Measurements from ENCODE around the gene SLC6A11. TPM values are rescaled to one million over a fixed set of nuclear protein-coding genes. Genes with fewer than 3 reads are reported as not detected.

The SLC6A11 gene
- total RNA-seq, 3 donors from 2014 or later = 0.13 TPM; not detected in 2

DNA sequence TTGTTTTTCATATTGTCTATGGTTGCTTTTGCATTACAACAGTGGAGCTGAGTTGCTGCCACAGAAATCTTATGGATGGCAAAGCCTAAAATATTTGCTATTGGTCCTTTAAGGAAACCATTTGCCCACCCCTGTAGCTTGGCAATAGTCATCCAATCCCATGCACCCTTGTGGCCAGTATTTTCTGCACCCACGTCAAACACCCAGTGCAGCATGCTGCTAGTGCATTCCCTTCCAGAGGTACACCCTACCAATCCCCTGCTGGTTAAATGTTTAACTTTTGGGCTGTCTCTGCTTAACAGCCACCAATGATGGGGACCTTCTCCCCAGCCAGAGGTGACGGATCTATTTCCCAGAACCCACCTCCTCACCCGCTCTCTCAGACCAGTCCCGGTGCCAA is 23.8 kb upstream of the SLC6A11 start:
- intact Hi-C loops (cut with DNase I, micrococcal nuclease) = no loop called here
- ATAC-seq (no peak), DNase-seq (no peak)
- H3K4me1 ChIP-seq (ENCODE audit: low read depth) = no peaks in the 10 kb centered on the region
- no peaks in the 10 kb centered on the region for H3K36me3 ChIP-seq (ENCODE audit: low read depth)
- H3K9me3 ChIP-seq = no peaks in the 10 kb centered on the region
- H3K4me3 ChIP-seq = no peak overlapping the region
- TF ChIP-seq, protein P1, sequence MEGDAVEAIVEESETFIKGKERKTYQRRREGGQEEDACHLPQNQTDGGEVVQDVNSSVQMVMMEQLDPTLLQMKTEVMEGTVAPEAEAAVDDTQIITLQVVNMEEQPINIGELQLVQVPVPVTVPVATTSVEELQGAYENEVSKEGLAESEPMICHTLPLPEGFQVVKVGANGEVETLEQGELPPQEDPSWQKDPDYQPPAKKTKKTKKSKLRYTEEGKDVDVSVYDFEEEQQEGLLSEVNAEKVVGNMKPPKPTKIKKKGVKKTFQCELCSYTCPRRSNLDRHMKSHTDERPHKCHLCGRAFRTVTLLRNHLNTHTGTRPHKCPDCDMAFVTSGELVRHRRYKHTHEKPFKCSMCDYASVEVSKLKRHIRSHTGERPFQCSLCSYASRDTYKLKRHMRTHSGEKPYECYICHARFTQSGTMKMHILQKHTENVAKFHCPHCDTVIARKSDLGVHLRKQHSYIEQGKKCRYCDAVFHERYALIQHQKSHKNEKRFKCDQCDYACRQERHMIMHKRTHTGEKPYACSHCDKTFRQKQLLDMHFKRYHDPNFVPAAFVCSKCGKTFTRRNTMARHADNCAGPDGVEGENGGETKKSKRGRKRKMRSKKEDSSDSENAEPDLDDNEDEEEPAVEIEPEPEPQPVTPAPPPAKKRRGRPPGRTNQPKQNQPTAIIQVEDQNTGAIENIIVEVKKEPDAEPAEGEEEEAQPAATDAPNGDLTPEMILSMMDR (IDR thresholded peaks at IDR 0.05) = no peak

DNA sequence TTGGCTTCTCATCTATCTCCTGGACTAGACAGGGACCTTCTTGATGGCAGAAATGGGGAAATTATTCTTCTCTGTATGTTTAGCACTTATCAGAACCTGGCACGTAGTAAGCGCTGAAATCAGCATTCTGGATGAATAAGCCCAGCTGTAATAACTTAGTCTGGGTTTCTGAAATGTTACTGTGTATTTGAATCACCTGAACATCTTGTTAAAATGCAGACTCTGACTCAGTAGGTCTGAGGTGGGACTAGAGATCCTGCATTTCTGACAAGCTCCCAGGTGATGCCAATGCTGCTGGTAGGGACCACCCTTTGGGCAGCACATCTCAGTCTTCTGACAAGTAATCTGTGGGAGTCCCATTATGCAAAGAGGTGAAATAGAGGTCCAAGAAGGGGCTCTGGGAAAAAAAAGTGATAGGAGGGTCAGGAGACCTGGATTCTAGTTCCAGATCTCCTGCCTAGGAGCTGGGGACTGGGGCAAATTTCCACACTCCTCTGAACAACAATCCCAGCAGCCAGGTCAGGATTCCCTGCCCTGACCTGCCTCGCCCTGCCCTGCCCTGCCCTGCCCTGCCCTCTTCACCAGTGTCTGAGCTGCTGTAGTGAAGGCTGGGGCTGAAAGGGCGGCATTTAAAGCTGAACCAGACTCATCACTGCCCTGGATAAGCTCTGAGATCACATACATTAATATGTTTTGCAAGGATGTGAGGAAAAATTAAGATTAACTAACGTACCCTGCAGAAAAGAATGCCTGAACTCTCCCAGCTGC is 17.2 kb upstream of the SLC6A11 start:
- H3K4me3 ChIP-seq = no peak overlapping the region
- H3K4me1 ChIP-seq (ENCODE audit: low read depth) = no peaks in the 10 kb centered on the region
- ATAC-seq (no peak), DNase-seq (no peak)
- TF ChIP-seq, protein P1 (IDR thresholded peaks at IDR 0.05) = no peak
- H3K9me3 ChIP-seq = no peaks in the 10 kb centered on the region
- intact Hi-C loops (cut with DNase I, micrococcal nuclease) = no loop called here
- H3K36me3 ChIP-seq (ENCODE audit: low read depth) = no peaks in the 10 kb centered on the region

DNA sequence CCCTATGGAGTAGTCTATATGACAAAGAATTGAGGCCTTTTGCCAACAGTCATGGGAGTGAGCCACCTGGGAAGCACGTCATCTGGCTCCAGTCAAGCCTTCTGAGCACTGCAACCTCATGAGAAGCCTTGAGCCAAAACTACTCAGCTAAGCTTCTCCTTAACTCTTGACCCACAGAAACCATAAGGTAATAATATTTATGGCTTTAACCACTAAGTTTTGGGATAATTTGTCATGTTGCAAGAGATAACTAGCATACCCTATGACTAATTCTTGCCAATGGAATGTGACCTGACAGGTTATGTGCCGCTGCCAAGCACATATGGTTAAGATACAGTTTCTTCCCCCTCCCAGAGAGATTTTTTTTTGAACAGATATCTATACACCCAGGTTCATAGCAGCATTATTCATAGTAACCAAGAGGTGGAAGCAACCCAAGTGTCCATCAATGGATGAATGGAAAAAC is 11.8 kb upstream of the SLC6A11 start:
- TF ChIP-seq, protein P1 (IDR thresholded peaks at IDR 0.05) = no peak
- intact Hi-C loops (cut with DNase I, micrococcal nuclease) = no loop called here
- Histone ChIP-seq H3K9me3 (no peaks in the 10 kb centered on the region), H3K36me3 (ENCODE audit: low read depth) (no peaks in the 10 kb centered on the region), H3K4me1 (ENCODE audit: low read depth) (no peaks in the 10 kb centered on the region), H3K4me3 (no peak overlapping the region)
- no peak for DNase-seq
- ATAC-seq = no peak

DNA sequence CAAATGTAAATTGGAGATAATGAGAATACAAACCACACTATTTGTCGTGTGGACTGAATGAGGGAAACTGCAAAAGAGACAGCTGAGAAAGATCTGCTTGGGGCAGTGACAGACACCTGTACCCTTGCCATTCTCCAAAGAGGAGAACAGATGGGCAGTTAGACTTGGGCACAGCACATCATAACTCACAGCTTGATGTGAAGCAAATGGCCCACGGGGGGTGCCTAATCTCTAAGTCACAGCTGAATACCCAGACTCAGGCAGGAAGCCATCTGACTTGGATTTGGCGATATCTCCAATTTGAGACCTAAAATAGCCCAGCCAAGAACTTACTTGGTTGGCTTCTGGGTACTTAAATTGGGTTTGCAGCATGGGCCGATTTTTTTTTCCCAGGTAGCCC is 10.0 kb upstream of the SLC6A11 start:
- ATAC-seq (no peak), DNase-seq (no peak)
- Histone ChIP-seq H3K36me3 (ENCODE audit: low read depth) (no peaks in the 10 kb centered on the region), H3K9me3 (no peaks in the 10 kb centered on the region), H3K4me3 (no peak overlapping the region), H3K4me1 (ENCODE audit: low read depth) (no peaks in the 10 kb centered on the region)
- TF ChIP-seq, protein P1 (IDR thresholded peaks at IDR 0.05) = no peak
- intact Hi-C loops (cut with DNase I, micrococcal nuclease) = no loop called here

DNA sequence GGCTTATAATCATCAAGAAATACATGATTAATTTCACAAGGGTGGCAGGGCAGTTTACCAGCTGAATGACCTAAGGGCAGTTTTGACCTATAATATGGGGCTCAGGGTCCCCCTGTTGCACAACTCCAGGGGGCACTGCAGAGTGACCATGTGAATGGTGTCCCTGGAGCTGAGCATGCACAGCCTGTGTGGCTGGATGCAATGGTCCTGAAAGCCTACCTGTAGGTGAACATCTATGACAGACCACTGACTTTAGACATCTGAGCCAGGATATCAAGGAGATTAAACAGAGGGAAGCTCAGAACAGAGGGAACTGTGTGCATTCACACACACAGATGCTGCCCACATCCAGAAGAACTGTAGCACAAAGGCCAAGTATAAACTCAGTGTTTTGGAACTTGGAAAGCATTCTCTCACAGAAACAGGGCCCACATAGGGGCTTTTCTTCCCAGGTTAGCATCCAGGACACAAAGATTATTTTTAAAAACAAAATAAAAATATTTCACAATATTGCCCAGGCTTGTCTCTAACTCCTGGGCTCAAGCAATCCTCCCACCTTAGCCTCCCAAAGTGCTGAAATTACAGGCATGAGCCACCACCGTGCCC is 7.8 kb upstream of the SLC6A11 start:
- TF ChIP-seq, protein P1 (IDR thresholded peaks at IDR 0.05) = no peak
- Histone ChIP-seq H3K4me1 (ENCODE audit: low read depth) (no peaks in the 10 kb centered on the region), H3K9me3 (no peaks in the 10 kb centered on the region), H3K4me3 (no peak overlapping the region), H3K36me3 (ENCODE audit: low read depth) (no peaks in the 10 kb centered on the region)
- DNase-seq (no peak), ATAC-seq (no peak)
- intact Hi-C loops (cut with DNase I, micrococcal nuclease) = no loop called here
